GM18951 (cell line): ENCODE data around the gene COL15A1.

ENCODE experiments used
- POLR2A ChIP-seq: IDR thresholded peaks from 4 replicates; pipeline ENCODE4 v1.6.1; 2011; ENCODE audit warnings: mild to moderate bottlenecking; ENCODE audit not compliant: insufficient read length, insufficient read depth; ENCODE audit errors: extremely low read depth
- in situ Hi-C: fragments of 300-500 bp; cut with MboI; formaldehyde crosslinking; loops from one replicate; pipeline ENCODE4 v1.12.0; 2022; ENCODE audit warnings: low sequenced_read_pairs, mixed read lengths, inconsistent platforms; ENCODE audit not compliant: unreplicated experiment

Gene COL15A1

GRCh38 chr9:99039505-99040182 lies 95.9 kb downstream of the COL15A1 start:
- TF ChIP-seq POLR2A = no peak
- in situ Hi-C loops = no loop called here

- in situ Hi-C loops = no loop called here
- no peak for TF ChIP-seq POLR2A
These were observed 96.7 kb downstream of the COL15A1 start for GRCh38 chr9:99040251-99040900.

GRCh38 chr9:99040911-99041582 lies 97.3 kb downstream of the COL15A1 start:
- in situ Hi-C loops = no loop called here
- no peak for TF ChIP-seq POLR2A

DNA sequence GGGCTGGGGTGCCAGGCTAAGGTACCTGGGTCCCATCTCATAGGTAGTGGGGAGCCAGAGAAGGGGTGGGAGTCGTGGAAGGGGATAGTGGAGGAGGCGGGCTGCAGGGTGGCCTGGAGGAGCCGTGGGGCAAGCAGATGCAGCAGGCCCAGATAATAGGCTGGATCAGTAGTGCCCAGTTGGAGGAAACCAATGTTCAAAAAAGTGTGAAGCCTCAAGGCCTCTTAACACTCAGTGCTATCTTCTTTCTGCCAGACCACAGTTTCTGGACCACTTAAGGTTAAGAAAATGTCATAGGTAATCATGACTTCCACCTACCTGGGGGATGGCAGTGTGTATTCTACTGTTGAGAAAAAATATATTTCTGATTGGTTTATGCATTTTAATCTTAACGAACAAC lies 97.9 kb downstream of the COL15A1 start:
- in situ Hi-C loops = no loop called here
- no peak for TF ChIP-seq POLR2A

DNA sequence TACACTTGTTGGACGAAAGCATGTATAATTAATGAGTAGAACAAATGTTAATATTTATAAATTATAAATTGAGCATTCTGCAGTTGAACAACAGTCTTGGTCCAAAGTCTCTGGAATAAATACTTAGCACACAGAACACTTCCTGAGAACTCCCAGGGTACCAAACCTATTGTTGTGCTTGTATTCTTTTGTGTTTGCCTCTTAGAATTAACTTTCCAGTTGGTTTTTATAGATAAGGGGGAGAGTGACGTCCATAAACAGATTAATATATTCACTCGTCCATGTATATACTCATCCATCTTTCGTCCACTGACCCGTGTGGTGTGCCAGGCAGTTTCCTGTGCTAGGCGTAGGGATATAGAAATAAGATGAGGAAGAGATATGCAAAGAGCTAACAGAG lies 98.9 kb downstream of the COL15A1 start:
- in situ Hi-C loops = no loop called here
- TF ChIP-seq POLR2A = no peak

GRCh38 chr9:99044827-99045226 lies 101.1 kb downstream of the COL15A1 start:
- TF ChIP-seq POLR2A = no peak
- in situ Hi-C loops = no loop called here

DNA sequence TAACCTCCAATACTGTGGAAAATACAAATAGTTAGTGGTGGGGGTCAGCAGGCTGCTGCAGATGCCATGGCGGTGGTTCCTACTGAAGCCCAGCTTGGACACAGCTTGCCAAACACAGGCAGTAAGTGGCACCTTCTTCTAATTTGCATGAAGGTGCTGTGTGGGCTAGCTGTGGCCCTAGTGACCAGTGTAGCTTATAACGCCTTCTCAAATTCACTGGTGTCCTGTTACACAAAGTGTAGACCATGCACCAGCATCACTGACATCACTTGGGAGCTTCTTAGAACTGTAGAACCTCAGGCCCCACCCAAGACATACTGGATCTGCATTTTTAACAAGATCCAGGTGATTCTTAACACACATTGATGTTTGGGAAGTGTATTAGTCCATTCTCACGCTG lies 102.4 kb downstream of the COL15A1 start:
- in situ Hi-C loops = no loop called here
- no peak for TF ChIP-seq POLR2A

GRCh38 chr9:99046542-99047071 lies 102.9 kb downstream of the COL15A1 start:
- TF ChIP-seq POLR2A = no peak
- in situ Hi-C loops = no loop called here

DNA sequence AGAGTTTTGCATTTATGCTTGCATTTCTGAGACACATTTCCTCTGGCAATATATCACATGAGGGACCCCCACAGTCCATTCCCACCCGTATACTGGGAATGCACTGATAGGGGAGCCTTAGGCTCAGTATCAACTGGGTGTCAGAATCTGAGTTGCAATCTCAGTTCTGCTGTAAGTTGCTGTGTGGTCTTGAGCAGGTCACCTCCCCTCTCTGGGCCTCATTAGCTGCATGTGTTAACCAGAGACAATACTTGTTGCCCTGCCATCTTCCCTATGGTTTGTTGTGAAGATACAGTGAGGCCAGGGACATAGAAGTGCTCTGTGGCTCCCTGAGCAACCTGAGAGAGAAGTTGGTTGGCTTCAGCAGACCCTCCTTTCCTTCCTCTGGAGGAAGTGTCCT lies 105.5 kb downstream of the COL15A1 start:
- TF ChIP-seq POLR2A = no peak
- in situ Hi-C loops = no loop called here

DNA sequence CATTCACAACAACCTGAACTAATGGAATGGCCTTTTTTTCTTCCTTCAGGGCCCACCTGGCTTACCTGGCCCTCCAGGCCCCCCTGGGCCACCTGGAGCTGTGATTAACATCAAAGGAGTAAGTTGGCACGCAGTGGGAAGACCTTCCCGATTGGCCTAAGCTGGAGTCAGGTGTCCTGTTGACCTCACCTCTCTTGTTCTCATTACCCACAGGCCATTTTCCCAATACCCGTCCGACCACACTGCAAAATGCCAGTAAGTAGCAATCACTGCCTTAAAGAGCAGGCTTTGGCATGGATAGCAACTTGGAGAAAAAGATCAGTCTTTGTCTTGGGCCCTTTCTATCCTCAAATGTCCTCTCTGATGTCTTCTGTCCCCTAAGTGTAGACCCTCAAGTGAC lies 105.9 kb downstream of the COL15A1 start:
- in situ Hi-C loops = no loop called here
- TF ChIP-seq POLR2A = no peak

GRCh38 chr9:99050292-99050911 lies 106.7 kb downstream of the COL15A1 start:
- in situ Hi-C loops = no loop called here
- no peak for TF ChIP-seq POLR2A

DNA sequence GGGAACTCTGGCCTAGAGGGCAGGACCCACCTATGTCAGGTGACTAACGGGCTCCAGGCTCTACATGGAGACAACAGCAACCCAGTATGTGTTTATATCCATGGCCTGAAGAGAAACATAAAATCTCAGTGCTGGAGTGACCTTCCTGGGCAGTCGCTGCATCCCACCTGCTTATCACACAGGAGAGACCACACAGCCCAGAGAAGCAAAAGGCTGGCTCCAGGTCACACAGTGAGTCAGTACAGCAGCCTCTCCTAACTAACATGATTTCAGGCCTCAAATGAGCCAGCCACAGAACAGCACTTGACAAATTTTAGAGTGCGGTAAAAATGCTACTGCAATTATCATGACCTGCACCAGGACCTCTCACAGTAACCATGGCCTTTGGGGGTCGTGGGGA lies 107.2 kb downstream of the COL15A1 start:
- in situ Hi-C loops = no loop called here
- no peak for TF ChIP-seq POLR2A

GRCh38 chr9:99051406-99051805 lies 107.7 kb downstream of the COL15A1 start:
- in situ Hi-C loops = no loop called here
- TF ChIP-seq POLR2A = no peak

- in situ Hi-C loops = no loop called here
- no peak for TF ChIP-seq POLR2A
These were observed 108.1 kb downstream of the COL15A1 start for GRCh38 chr9:99051851-99052250.
